Adrenal gland (tissue), 5 donors: ENCODE measurements around the gene NSL1.

ENCODE experiments used
- POLR2A ChIP-seq, 2 donors: fragments of 450-650 bp; IDR thresholded peaks; one replicate each; pipeline ENCODE4 v1.6.1; 2017; ENCODE audit warnings: antibody characterized with exemption in 2 of 2, mild to moderate bottlenecking in 2 of 2, moderate library complexity in 1 of 2
- TF ChIP-seq, protein P1 (sequence below), 6 experiments: fragments of 450-650 bp in 4 of 6; fragments of 200-600 bp in 2 of 6; sonication (generic) in 1 of 6; IDR thresholded peaks; 1 replicate in 5 of 6; 2 replicates in 1 of 6; pipeline versions ENCODE4 v1.5.1 to v1.8.0; 2016 to 2021; ENCODE audit warnings: antibody characterized with exemption in 6 of 6, mild to moderate bottlenecking in 2 of 6, moderate library complexity in 1 of 6
- donor health status: DM: no; HTN: no; CAD: no.

DNA sequence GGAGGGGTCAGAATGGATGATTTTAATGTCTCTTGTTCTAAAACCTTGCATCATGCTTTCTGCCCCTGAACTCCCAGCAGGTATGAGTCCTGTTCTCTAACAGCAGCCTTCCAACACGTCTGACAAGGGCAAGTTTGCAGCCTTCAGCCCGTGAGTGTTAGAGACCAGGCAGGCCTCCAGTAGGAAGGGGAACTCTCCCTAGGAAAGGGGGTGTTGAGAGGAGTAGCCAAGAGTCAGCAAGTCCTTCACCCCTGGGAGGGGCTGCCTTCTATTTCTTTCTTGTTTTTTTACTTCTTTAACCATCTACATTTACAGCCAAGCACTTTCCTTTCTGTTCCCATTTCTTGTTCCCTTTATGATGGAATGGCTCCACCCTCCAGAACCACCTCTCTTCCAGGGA, 106.1 kb downstream of the NSL1 start:
- TF ChIP-seq, protein P1, sequence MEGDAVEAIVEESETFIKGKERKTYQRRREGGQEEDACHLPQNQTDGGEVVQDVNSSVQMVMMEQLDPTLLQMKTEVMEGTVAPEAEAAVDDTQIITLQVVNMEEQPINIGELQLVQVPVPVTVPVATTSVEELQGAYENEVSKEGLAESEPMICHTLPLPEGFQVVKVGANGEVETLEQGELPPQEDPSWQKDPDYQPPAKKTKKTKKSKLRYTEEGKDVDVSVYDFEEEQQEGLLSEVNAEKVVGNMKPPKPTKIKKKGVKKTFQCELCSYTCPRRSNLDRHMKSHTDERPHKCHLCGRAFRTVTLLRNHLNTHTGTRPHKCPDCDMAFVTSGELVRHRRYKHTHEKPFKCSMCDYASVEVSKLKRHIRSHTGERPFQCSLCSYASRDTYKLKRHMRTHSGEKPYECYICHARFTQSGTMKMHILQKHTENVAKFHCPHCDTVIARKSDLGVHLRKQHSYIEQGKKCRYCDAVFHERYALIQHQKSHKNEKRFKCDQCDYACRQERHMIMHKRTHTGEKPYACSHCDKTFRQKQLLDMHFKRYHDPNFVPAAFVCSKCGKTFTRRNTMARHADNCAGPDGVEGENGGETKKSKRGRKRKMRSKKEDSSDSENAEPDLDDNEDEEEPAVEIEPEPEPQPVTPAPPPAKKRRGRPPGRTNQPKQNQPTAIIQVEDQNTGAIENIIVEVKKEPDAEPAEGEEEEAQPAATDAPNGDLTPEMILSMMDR (IDR thresholded peaks at IDR 0.05) = no peak
- TF ChIP-seq POLR2A (IDR thresholded peaks at IDR 0.05) = no peak
